ENCODE data around the gene PCDHA9.
"Not testable (repeated sequence)": the region's sequence is repeated elsewhere in the genome, so short reads cannot be mapped to it uniquely, and the experiment has no call there.

Gene PCDHA9

DNA sequence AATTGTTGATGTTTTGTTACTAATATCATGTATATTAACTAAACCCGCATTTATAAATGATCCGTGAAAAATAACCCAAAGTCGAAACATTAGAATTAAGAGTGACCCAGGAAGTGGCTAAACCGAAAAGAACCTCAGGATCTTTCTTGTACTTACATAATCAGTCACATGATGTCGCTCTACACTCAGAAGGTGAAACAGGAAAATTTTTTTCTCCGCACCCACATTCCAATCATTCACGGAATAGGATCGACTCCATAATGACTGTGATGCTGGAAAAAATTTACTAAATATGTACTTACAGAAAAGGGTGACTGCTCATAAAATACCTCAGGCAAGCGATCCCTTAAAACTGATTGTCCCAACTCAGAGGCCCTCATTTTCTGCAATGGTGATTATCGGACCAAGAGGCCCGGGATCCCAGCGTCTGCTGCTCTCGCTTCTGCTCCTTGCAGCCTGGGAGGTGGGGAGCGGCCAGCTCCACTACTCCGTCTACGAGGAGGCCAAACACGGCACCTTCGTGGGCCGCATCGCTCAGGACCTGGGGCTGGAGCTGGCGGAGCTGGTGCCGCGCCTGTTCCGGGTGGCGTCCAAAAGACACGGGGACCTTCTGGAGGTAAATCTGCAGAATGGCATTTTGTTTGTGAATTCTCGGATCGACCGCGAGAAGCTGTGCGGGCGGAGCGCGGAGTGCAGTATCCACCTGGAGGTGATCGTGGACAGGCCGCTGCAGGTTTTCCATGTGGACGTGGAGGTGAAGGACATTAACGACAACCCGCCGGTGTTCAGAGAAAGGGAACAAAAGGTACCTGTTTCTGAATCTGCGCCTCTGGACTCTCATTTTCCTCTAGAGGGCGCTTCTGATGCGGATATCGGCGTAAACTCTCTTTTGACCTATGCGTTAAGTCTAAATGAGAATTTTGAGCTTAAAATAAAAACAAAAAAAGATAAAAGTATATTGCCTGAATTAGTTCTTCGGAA is 27.2 kb downstream of the PCDHA9 start, which contains the start of gene PCDHA12:
TSS of gene PCDHA12 (plus strand) at position 224 of the 981 bp plus-strand sequence. CDS start at position 389, 165 bp downstream.
- no peak for TF ChIP-seq CTCF (IDR thresholded peaks at IDR 0.05; ENCODE audit: control insufficient read depth, insufficient read depth, low read depth, low read length, missing control alignments)
- H3K4me3 ChIP-seq (ENCODE audit: control insufficient read depth, low read depth, low read length): no peak within 1 kb of the TSS
- DNase-seq (ENCODE audit: low read depth): no peak

DNA sequence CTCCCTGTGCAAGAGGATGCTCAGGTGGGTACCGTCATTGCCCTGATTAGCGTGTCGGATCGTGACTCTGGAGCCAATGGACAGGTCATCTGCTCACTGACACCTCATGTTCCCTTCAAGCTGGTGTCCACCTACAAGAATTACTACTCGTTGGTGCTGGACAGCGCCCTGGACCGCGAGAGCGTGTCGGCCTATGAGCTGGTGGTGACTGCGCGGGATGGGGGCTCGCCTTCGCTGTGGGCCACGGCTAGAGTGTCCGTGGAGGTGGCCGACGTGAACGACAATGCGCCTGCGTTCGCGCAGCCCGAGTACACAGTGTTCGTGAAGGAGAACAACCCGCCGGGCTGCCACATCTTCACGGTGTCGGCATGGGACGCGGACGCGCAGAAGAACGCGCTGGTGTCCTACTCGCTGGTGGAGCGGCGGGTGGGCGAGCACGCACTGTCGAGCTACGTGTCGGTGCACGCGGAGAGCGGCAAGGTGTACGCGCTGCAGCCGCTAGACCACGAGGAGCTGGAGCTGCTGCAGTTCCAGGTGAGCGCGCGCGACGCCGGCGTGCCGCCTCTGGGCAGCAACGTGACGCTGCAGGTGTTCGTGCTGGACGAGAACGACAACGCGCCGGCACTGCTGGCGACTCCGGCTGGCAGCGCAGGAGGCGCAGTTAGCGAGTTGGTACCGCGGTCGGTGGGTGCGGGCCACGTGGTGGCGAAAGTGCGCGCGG is 28.5 kb downstream of the PCDHA9 start:
- not testable (repeated sequence) for DNase-seq (ENCODE audit: low read depth)

GRCh38 chr5:140877262-140877581 is 29.0 kb downstream of the PCDHA9 start:
- no peak overlapping the region for H3K4me3 ChIP-seq (ENCODE audit: control insufficient read depth, low read depth, low read length)
- no peak for DNase-seq (ENCODE audit: low read depth)
- TF ChIP-seq CTCF (IDR thresholded peaks at IDR 0.05; ENCODE audit: control insufficient read depth, insufficient read depth, low read depth, low read length, missing control alignments): no peak

More for the DNA sequence above, 28.5 kb downstream of the PCDHA9 start:
- H3K4me3 ChIP-seq (ENCODE audit: control insufficient read depth, low read depth, low read length): not testable (repeated sequence)

- no peak for DNase-seq (ENCODE audit: low read depth)
- peak; percentile 18 for TF ChIP-seq CTCF (IDR thresholded peaks at IDR 0.05; ENCODE audit: control insufficient read depth, insufficient read depth, low read depth, low read length, missing control alignments)
- H3K4me3 ChIP-seq (ENCODE audit: control insufficient read depth, low read depth, low read length): no peak within 1 kb of the TSS; the same call in 1 of the 2 replicates
Measured at GRCh38 chr5:140881889-140882590, 33.9 kb downstream of the PCDHA9 start, which contains the start of gene PCDHA13. Gene PCDHA13 (plus strand): TSS chr5:140882124. CDS start chr5:140882269, 145 bp downstream.

DNA sequence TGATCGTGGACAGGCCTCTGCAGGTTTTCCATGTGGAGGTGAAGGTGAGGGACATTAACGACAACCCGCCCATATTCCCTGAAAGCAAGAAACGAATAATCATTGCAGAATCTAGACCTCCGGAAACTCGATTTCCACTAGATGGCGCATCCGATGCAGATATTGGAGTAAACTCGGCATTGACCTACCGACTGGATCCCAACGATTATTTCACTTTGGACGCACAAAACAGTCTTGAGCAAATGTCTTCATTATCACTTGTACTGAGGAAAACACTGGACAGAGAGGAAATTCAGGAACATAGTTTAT is 34.4 kb downstream of the PCDHA9 start:
- TF ChIP-seq CTCF (IDR thresholded peaks at IDR 0.05; ENCODE audit: control insufficient read depth, insufficient read depth, low read depth, low read length, missing control alignments): peak; percentile 3
- H3K4me3 ChIP-seq (ENCODE audit: control insufficient read depth, low read depth, low read length): no peak overlapping the region
- no peak for DNase-seq (ENCODE audit: low read depth)

DNA sequence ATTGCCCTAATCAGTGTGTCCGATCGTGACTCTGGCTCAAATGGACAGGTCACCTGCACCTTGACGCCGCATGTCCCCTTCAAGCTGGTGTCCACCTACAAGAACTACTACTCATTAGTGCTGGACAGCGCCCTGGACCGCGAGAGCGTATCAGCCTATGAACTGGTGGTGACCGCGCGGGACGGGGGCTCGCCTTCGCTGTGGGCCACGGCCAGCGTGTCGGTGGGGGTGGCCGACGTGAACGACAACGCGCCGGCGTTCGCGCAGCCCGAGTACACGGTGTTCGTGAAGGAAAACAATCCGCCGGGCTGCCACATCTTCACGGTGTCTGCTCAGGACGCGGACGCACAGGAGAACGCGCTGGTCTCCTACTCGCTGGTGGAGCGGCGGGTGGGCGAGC is 35.2 kb downstream of the PCDHA9 start:
- H3K4me3 ChIP-seq (ENCODE audit: control insufficient read depth, low read depth, low read length): no peak overlapping the region
- DNase-seq (ENCODE audit: low read depth): no peak
- TF ChIP-seq CTCF (IDR thresholded peaks at IDR 0.05; ENCODE audit: control insufficient read depth, insufficient read depth, low read depth, low read length, missing control alignments): no peak

Measured in AG09309 (cell line).